SK-N-SH (cell line): ENCODE measurements around the gene AP3S1.

Source experiments
- CHD2 ChIP-seq: fragments of 150-350 bp; IDR thresholded peaks from 2 replicates; pipeline ENCODE4 v1.6.1; 2018; ENCODE audit warnings: low read length; ENCODE audit not compliant: partially characterized antibody
- FOXM1 ChIP-seq: IDR thresholded peaks from 2 replicates; pipeline ENCODE4 v1.4.0; 2012; ENCODE audit warnings: low read depth, mild to moderate bottlenecking
- JUND ChIP-seq: IDR thresholded peaks from 2 replicates; pipeline ENCODE4 v1.4.0; 2012
- MXI1 ChIP-seq: IDR thresholded peaks from 2 replicates; pipeline ENCODE4 v1.6.1; 2012; ENCODE audit warnings: mild to moderate bottlenecking, low read depth, low read length, improper control_type of control experiment
- POLR2AphosphoS5 ChIP-seq: IDR thresholded peaks from 2 replicates; pipeline ENCODE4 v1.6.1; 2012; ENCODE audit warnings: low read depth, low read length
- RAD21 ChIP-seq: IDR thresholded peaks from 2 replicates; pipeline ENCODE4 v1.6.1; 2012; ENCODE audit warnings: mild to moderate bottlenecking, low read length
- RCOR1 ChIP-seq: fragments of 150-350 bp; IDR thresholded peaks from 2 replicates; pipeline ENCODE4 v1.6.1; 2017; ENCODE audit warnings: antibody characterized with exemption, low read length
- RFX5 ChIP-seq: IDR thresholded peaks from 2 replicates; pipeline ENCODE4 v1.6.1; 2012; ENCODE audit warnings: mild to moderate bottlenecking, improper control_type of control experiment, low read length
- SIN3A ChIP-seq: IDR thresholded peaks from 2 replicates; pipeline ENCODE4 v1.6.1; 2012; ENCODE audit warnings: low read depth, mild to moderate bottlenecking, low read length, moderate library complexity, borderline replicate concordance
- TF ChIP-seq, protein P1 (sequence below): fragments of 200-600 bp; sonication (generic); IDR thresholded peaks from 2 replicates; pipeline ENCODE4 v1.6.1; 2017; ENCODE audit warnings: antibody characterized with exemption, mild to moderate bottlenecking, moderate library complexity
- TF ChIP-seq, protein P2 (sequence below): fragments of 150-350 bp; IDR thresholded peaks from 2 replicates; pipeline ENCODE4 v1.6.1; 2017; ENCODE audit warnings: antibody characterized with exemption, low read length, low read depth, borderline replicate concordance
- TF ChIP-seq, protein P3 (sequence below): IDR thresholded peaks from 2 replicates; pipeline ENCODE4 v1.4.0; 2012; ENCODE audit warnings: low read depth

GRCh38 chr5:115907177-115907576, 65.4 kb downstream of the AP3S1 start:
- TF ChIP-seq RFX5 (no peak), FOXM1 (no peak), RCOR1 (no peak), MXI1 (no peak), POLR2AphosphoS5 (no peak), RAD21 (no peak), JUND (no peak), CHD2 (no peak), SIN3A (no peak)
- TF ChIP-seq, protein P1, sequence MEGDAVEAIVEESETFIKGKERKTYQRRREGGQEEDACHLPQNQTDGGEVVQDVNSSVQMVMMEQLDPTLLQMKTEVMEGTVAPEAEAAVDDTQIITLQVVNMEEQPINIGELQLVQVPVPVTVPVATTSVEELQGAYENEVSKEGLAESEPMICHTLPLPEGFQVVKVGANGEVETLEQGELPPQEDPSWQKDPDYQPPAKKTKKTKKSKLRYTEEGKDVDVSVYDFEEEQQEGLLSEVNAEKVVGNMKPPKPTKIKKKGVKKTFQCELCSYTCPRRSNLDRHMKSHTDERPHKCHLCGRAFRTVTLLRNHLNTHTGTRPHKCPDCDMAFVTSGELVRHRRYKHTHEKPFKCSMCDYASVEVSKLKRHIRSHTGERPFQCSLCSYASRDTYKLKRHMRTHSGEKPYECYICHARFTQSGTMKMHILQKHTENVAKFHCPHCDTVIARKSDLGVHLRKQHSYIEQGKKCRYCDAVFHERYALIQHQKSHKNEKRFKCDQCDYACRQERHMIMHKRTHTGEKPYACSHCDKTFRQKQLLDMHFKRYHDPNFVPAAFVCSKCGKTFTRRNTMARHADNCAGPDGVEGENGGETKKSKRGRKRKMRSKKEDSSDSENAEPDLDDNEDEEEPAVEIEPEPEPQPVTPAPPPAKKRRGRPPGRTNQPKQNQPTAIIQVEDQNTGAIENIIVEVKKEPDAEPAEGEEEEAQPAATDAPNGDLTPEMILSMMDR: no peak
- TF ChIP-seq, protein P2, sequence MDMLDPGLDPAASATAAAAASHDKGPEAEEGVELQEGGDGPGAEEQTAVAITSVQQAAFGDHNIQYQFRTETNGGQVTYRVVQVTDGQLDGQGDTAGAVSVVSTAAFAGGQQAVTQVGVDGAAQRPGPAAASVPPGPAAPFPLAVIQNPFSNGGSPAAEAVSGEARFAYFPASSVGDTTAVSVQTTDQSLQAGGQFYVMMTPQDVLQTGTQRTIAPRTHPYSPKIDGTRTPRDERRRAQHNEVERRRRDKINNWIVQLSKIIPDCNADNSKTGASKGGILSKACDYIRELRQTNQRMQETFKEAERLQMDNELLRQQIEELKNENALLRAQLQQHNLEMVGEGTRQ: no peak
- TF ChIP-seq, protein P3, sequence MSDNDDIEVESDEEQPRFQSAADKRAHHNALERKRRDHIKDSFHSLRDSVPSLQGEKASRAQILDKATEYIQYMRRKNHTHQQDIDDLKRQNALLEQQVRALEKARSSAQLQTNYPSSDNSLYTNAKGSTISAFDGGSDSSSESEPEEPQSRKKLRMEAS: no peak
